Stomach smooth muscle (tissue), 2 donors: ENCODE results near the gene NUDT13.
"Not testable (repeated sequence)": the region's sequence is repeated elsewhere in the genome, so short reads cannot be mapped to it uniquely, and the experiment has no call there.

Experiments
- H3K27ac ChIP-seq: one replicate; pipeline ENCODE4 v1.7.0; 2013; ENCODE audit warnings: mild to moderate bottlenecking, low read length, inconsistent platforms
- H3K27me3 ChIP-seq, 2 donors: one replicate each; pipeline ENCODE4 v1.7.0; 2013; ENCODE audit warnings: low read length in 2 of 2; ENCODE audit not compliant: insufficient read depth in 2 of 2, control insufficient read depth in 1 of 2
- H3K36me3 ChIP-seq, 2 donors: one replicate each; pipeline ENCODE4 v1.7.0; 2013; ENCODE audit warnings: low read length in 2 of 2; ENCODE audit not compliant: control insufficient read depth in 2 of 2, insufficient read depth in 2 of 2
- H3K4me1 ChIP-seq: one replicate; pipeline ENCODE4 v1.7.0; 2013; ENCODE audit warnings: low read length; ENCODE audit not compliant: control insufficient read depth, insufficient read depth
- H3K4me3 ChIP-seq, 2 donors: one replicate each; pipeline ENCODE4 v1.7.0; 2013; ENCODE audit warnings: low read length in 2 of 2
- H3K9ac ChIP-seq, 2 donors: one replicate each; pipeline ENCODE4 v1.7.0; 2013; ENCODE audit warnings: low read length in 2 of 2, mild to moderate bottlenecking in 1 of 2
- H3K9me3 ChIP-seq, 2 donors: one replicate each; pipeline ENCODE4 v1.7.0; 2013; ENCODE audit warnings: low read length in 2 of 2; ENCODE audit not compliant: control insufficient read depth in 2 of 2
- donor health status: healthy.
- donor health status: Pancreatic carcinoma.

NUDT13 gene

GRCh38 chr10:73134727-73135126 is 24.5 kb downstream of the NUDT13 start:
- no peaks in the 10 kb centered on the region for H3K4me1 ChIP-seq
- no peaks in the 10 kb centered on the region for H3K9me3 ChIP-seq
- H3K36me3 ChIP-seq, result peaks cover 42 to 43% of the 10 kb centered on the region in 2 donors
- no peak overlapping the region for H3K4me3 ChIP-seq
- no peak overlapping the region for H3K9ac ChIP-seq
- no peak overlapping the region for H3K27ac ChIP-seq
- no peaks in the 10 kb centered on the region for H3K27me3 ChIP-seq

GRCh38 chr10:73136627-73137026 is 26.4 kb downstream of the NUDT13 start:
- Histone ChIP-seq H3K4me1 (no peaks in the 10 kb centered on the region), H3K27me3 (no peaks in the 10 kb centered on the region), H3K9ac (no peak overlapping the region), H3K4me3 (no peak overlapping the region), H3K27ac (no peak overlapping the region), H3K36me3 (peaks cover 33 to 37% of the 10 kb centered on the region in 2 donors), H3K9me3 (no peaks in the 10 kb centered on the region)

GRCh38 chr10:73139251-73139650 is 29.0 kb downstream of the NUDT13 start:
- no peak overlapping the region for H3K4me3 ChIP-seq
- no peak overlapping the region for H3K27ac ChIP-seq
- no peaks in the 10 kb centered on the region for H3K27me3 ChIP-seq
- no peaks in the 10 kb centered on the region for H3K4me1 ChIP-seq
- no peaks in the 10 kb centered on the region for H3K9me3 ChIP-seq
- peaks cover 32% of the 10 kb centered on the region in 2 donors for H3K36me3 ChIP-seq
- no peak overlapping the region for H3K9ac ChIP-seq

DNA sequence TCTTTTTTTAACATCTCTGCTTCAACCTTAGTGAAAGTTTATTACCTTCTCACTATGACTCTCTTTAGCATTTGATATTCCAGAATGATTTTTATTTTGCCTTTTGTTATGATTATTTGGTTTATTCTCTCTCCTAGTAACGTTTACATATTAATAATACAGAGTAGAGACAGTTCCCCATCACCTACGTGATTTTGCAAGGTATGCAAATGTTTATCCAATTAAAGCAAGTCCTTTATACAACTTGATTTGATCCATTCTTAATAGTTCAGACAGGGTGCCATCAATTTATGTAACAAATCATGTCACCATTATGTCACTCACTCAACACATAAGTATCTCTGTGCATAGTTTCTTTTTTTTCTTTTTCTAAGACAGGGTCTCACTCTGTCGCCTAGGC is 31.3 kb downstream of the NUDT13 start:
- Histone ChIP-seq H3K9me3 (no peaks in the 10 kb centered on the region), H3K4me1 (no peaks in the 10 kb centered on the region), H3K36me3 (peaks cover 27 to 28% of the 10 kb centered on the region in 2 donors)

DNA sequence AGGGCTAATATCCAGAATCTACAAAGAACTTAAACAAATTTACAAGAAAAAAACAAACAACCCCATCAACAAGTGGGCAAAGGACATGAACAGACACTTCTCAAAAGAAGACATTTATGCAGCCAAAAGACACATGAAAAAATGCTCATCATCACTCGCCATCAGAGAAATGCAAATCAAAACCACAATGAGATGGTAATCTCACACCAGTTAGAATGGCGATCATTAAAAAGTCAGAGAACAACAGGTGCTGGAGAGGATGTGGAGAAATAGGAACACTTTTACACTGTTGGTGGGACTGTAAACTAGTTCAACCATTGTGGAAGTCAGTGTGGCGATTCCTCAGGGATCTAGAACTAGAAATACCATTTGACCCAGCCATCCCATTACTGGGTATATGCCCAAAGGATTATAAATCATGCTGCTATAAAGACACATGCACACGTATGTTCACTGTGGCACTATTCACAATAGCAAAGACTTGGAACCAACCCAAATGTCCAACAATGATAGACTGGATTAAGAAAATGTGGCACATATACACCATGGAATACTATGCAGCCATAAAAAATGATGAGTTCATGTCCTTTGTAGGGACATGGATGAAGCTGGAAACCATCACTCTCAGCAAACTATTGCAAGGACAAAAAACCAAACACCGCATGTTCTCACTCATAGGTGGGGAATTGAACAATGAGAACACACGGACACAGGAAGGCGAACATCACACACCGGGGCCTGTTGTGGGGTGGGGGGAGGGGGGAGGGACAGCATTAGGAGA is 40.6 kb downstream of the NUDT13 start:
- not testable (repeated sequence) for H3K27me3 ChIP-seq, H3K9me3 ChIP-seq, H3K4me1 ChIP-seq, H3K27ac ChIP-seq, H3K4me3 ChIP-seq, H3K9ac ChIP-seq
- H3K36me3 ChIP-seq, result peaks cover 30 to 31% of the 10 kb centered on the region in 2 donors

More for the DNA sequence above, 31.3 kb downstream of the NUDT13 start:
- H3K4me3 ChIP-seq, result no peak overlapping the region
- no peak overlapping the region for H3K27ac ChIP-seq
- H3K9ac ChIP-seq, result no peak overlapping the region
- no peaks in the 10 kb centered on the region for H3K27me3 ChIP-seq

DNA sequence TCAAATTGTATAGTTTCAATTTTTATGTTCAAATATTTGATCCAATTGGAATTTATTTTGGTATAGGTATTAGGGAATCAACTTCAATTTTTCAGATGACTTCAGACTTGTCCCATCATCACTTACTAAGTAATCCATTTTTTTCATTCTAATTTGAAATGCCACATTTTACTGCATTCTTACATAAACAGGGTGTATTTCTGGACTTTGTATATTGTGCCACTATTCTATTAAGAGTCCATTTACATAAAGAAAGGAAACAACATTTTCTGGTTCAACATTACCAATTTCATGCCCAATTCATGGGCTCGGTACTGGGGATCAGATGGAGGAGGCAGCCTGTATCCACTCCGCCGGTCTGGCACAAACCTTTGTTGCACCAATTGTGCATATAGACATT is 41.8 kb downstream of the NUDT13 start:
- Histone ChIP-seq H3K4me1 (no peaks in the 10 kb centered on the region), H3K9ac (no peak overlapping the region), H3K27me3 (no peaks in the 10 kb centered on the region), H3K4me3 (no peak overlapping the region), H3K36me3 (peaks cover 22 to 34% of the 10 kb centered on the region in 2 donors), H3K27ac (no peak overlapping the region), H3K9me3 (no peaks in the 10 kb centered on the region)

GRCh38 chr10:73156054-73156453 is 45.8 kb downstream of the NUDT13 start:
- H3K27ac ChIP-seq, result no peak overlapping the region
- H3K36me3 ChIP-seq, result peaks cover 20 to 22% of the 10 kb centered on the region in 2 donors
- no peak overlapping the region for H3K9ac ChIP-seq
- no peaks in the 10 kb centered on the region for H3K9me3 ChIP-seq
- H3K4me3 ChIP-seq, result no peak overlapping the region
- H3K27me3 ChIP-seq, result no peaks in the 10 kb centered on the region
- no peaks in the 10 kb centered on the region for H3K4me1 ChIP-seq

DNA sequence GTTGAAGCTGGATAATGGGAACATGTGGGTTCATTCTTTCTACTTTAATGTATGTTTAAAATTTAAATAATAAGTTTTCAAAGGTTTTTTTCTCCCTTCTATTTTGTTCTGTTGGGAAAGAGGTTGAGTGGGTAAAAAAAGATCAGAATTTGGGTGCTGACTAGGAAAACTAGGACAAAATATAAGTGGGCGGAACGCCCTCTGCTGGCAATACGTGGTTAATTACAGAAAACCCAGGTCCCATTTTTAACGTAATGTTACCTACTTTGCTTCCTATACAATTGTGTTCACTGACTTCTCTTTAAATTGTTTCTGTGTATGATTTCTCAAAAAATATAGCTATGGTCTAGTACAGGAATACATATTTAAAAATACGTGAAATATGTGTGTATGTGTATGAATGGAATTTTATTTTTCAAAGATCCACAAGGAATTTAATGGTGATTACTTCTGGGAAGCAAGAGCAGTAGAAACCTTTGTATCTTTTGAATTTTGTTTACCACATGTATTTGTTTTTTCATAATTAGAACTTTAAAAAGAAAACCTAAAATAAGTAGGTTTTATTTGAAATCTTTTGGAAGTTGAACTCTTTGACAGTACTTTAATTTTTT is 48.9 kb downstream of the NUDT13 start:
- no peaks in the 10 kb centered on the region for H3K9me3 ChIP-seq
- no peaks in the 10 kb centered on the region for H3K27me3 ChIP-seq
- no peak overlapping the region for H3K27ac ChIP-seq
- peaks cover 11 to 18% of the 10 kb centered on the region in 2 donors for H3K36me3 ChIP-seq
- H3K4me1 ChIP-seq, result peaks cover 5% of the 10 kb centered on the region
- H3K9ac ChIP-seq, result no peak overlapping the region
- no peak overlapping the region for H3K4me3 ChIP-seq

DNA sequence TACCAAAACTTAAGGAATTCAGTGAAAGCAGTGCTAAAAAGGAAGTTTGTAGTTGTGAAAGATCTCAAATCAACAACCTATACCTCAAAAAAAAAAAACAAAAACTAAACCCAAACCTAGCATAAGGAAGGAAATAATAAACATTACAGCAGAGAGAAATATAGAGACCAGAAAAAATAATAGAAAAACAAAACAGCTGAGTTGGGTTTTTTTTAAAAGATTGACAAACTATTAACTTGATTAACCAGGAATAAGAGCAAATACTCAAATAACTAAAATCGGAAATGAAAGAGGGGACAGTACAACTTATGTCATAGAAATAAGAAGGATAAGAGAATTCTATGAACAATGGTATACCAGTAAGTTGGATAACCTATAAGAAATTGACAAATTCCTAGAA is 50.8 kb downstream of the NUDT13 start:
- H3K27me3 ChIP-seq, result no peaks in the 10 kb centered on the region
- no peak overlapping the region for H3K9ac ChIP-seq
- H3K36me3 ChIP-seq, result peaks cover 8 to 14% of the 10 kb centered on the region in 2 donors
- H3K4me3 ChIP-seq, result no peak overlapping the region
- H3K4me1 ChIP-seq, result peaks cover 5% of the 10 kb centered on the region
- no peak overlapping the region for H3K27ac ChIP-seq
- no peaks in the 10 kb centered on the region for H3K9me3 ChIP-seq

DNA sequence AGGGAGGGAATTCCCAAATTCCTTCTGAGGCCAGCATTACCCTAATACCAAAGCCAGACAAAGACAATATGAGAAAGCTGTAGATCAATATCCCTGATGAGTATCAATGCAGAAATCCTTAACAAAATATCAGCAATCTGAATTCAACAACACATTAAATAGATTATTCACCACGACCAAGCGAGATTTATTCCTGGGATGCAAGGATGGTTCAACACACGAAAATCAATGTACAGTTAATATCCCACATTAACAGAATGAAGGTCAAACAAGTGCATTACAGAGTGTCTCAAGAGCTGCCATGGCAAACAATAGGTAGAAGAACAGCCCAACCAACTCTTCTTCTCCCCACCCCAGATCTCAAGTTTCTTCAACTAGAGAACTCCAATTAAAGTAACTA is 51.4 kb downstream of the NUDT13 start:
- Histone ChIP-seq H3K36me3 (peaks cover 8% of the 10 kb centered on the region in 2 donors), H3K9ac (no peak overlapping the region), H3K9me3 (no peaks in the 10 kb centered on the region), H3K4me1 (peaks cover 5% of the 10 kb centered on the region), H3K27ac (no peak overlapping the region), H3K27me3 (no peaks in the 10 kb centered on the region), H3K4me3 (no peak overlapping the region)

DNA sequence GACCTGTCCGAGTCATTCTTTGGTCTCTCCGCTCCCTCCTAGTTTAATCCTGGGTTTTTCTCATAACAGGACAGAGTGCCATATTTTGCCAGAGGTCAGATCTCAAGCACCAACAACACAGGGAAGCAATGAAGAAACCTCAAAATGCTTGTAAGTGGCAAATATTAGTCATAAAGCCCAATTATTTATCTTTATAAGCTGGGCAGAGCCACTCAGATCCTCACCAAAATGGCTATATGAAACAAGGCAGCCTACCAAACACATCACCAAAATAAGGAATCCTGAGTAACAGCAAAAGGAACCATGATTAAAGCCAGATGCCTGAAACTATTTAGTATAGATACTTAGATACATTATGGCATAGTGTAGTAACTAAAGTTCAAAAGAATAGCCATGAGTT is 52.8 kb downstream of the NUDT13 start:
- no peak overlapping the region for H3K27ac ChIP-seq
- H3K4me3 ChIP-seq, result no peak overlapping the region
- H3K27me3 ChIP-seq, result no peaks in the 10 kb centered on the region
- H3K9me3 ChIP-seq, result no peaks in the 10 kb centered on the region
- H3K36me3 ChIP-seq, result peaks cover 7% of the 10 kb centered on the region in 2 donors
- peaks cover 5% of the 10 kb centered on the region for H3K4me1 ChIP-seq
- no peak overlapping the region for H3K9ac ChIP-seq
